Measurements from ENCODE around the gene DNAJC22.
A peak's percentile ranks its signal among the peaks of the same experiment; 100 is the strongest.

Gene DNAJC22

GRCh38 chr12:49348781-49349180, 2.1 kb downstream of the DNAJC22 start:
- no peaks in the 10 kb centered on the region for H3K9me3 ChIP-seq (ENCODE audit: insufficient read depth, low read depth, low read length)
- peaks cover 66% of the 10 kb centered on the region for H3K27me3 ChIP-seq (ENCODE audit: insufficient read depth, low read length)
- no peak overlapping the region for H3K27ac ChIP-seq (ENCODE audit: low read depth, low read length)
- H3K4me3 ChIP-seq (ENCODE audit: low read length) = no peak overlapping the region
- no peaks in the 10 kb centered on the region for H3K36me3 ChIP-seq (ENCODE audit: insufficient read depth, low read length)
- H3K9ac ChIP-seq (ENCODE audit: low read depth, low read length) = no peak overlapping the region
- 93% methylated on average over 5 of the region's 5 CpGs for WGBS
- peaks cover 4% of the 10 kb centered on the region; the same call in 1 of the 2 replicates for H3K4me1 ChIP-seq (ENCODE audit: insufficient read depth, low read length)

- Histone ChIP-seq H3K4me1 (ENCODE audit: insufficient read depth, low read length) (peaks cover 4% of the 10 kb centered on the region; the same call in 1 of the 2 replicates), H3K27ac (ENCODE audit: low read depth, low read length) (no peak overlapping the region), H3K36me3 (ENCODE audit: insufficient read depth, low read length) (no peaks in the 10 kb centered on the region), H3K4me3 (ENCODE audit: low read length) (no peak overlapping the region), H3K9ac (ENCODE audit: low read depth, low read length) (no peak overlapping the region), H3K9me3 (ENCODE audit: insufficient read depth, low read depth, low read length) (no peaks in the 10 kb centered on the region), H3K27me3 (ENCODE audit: insufficient read depth, low read length) (peaks cover 65% of the 10 kb centered on the region)
- 90% methylated on average over 11 of the region's 11 CpGs for WGBS
Measured at GRCh38 chr12:49349266-49349665, 2.6 kb downstream of the DNAJC22 start.

DNA sequence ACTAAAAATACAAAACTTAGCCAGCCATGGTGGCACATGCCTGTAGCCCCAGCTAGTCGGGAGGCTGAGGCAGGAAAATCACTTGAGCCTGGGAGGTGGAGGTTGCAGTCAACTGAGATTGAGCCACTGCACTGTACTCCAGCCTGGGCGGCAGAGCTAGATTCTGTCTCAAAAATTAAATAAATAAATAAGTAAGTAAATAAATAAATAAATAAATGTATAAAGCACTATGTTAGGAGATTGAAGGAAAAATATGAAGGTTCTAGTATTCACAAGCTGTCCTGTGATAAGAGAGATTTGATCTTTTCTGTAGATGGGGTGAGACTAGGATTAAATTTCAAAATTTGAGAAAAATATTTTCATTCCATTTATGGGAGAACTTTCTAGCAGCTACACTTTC, 5.7 kb downstream of the DNAJC22 start:
- H3K36me3 ChIP-seq (ENCODE audit: insufficient read depth, low read length) = no peaks in the 10 kb centered on the region
- H3K27me3 ChIP-seq (ENCODE audit: insufficient read depth, low read length) = peaks cover 48% of the 10 kb centered on the region
- H3K4me3 ChIP-seq (ENCODE audit: low read length) = no peak overlapping the region
- H3K27ac ChIP-seq (ENCODE audit: low read depth, low read length) = no peak overlapping the region
- no peak overlapping the region for H3K9ac ChIP-seq (ENCODE audit: low read depth, low read length)
- no peaks in the 10 kb centered on the region for H3K4me1 ChIP-seq (ENCODE audit: insufficient read depth, low read length)
- 73% methylated on average over 1 of the region's 2 CpGs for WGBS
- no peaks in the 10 kb centered on the region for H3K9me3 ChIP-seq (ENCODE audit: insufficient read depth, low read depth, low read length)

DNA sequence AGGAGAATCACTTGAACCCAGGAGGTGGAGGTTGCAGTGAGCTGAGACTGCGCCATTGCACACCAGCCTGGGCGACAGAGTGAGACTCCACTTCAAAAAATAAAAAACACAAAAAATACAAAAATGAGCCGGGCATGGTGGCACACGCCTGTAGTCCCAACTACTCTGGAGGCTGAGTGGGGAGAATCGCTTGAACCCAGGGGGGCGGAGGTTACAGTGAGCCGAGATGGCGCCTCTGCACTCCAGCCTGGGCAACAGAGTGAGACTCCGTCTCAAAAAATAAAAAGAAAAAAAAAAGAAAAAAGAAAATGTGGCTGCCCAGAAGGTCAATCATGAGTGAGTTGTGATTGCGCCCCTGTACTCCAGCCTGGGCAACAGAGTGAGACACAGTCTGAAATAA, 9.2 kb downstream of the DNAJC22 start:
- no peak overlapping the region for H3K9ac ChIP-seq (ENCODE audit: low read depth, low read length)
- no peak overlapping the region for H3K27ac ChIP-seq (ENCODE audit: low read depth, low read length)
- no peaks in the 10 kb centered on the region for H3K9me3 ChIP-seq (ENCODE audit: insufficient read depth, low read depth, low read length)
- H3K27me3 ChIP-seq (ENCODE audit: insufficient read depth, low read length) = peaks cover 23% of the 10 kb centered on the region; the same call in 1 of the 2 replicates
- no peaks in the 10 kb centered on the region for H3K36me3 ChIP-seq (ENCODE audit: insufficient read depth, low read length)
- H3K4me1 ChIP-seq (ENCODE audit: insufficient read depth, low read length) = no peaks in the 10 kb centered on the region
- 94% methylated on average over 9 of the region's 10 CpGs for whole genome bisulfite sequencing
- H3K4me3 ChIP-seq (ENCODE audit: low read length) = no peak overlapping the region

DNA sequence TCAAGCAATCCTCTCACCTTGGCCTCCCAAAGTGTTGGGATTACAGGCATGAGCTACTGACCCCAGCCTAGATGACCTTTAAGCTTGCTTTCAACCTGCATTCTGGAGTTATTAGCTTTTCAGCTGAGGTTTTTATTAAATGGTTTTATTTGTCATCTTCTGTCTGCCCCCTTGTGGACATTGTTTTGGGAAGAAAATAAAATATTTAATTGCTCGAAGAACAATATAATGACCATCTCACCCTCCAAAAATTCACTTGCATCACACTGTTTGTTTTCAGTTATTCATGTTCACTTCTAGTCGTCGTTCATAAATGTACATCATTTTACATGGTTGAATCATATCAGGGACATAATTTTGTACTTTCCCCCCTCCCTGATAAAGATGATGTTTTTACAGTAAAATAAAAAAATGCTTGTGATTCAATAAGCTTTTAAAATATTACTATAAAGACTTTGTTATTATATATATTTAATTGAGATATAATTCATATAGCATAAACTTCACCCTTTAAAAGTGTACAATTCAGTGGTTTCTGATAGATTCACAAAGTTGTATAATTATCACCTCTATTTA, 10.5 kb downstream of the DNAJC22 start:
- peaks cover 23% of the 10 kb centered on the region; the same call in 1 of the 2 replicates for H3K27me3 ChIP-seq (ENCODE audit: insufficient read depth, low read length)
- H3K9ac ChIP-seq (ENCODE audit: low read depth, low read length) = no peak overlapping the region
- no peak overlapping the region for H3K27ac ChIP-seq (ENCODE audit: low read depth, low read length)
- WGBS = 46% methylated on average over 3 of the region's 3 CpGs
- H3K4me1 ChIP-seq (ENCODE audit: insufficient read depth, low read length) = no peaks in the 10 kb centered on the region
- no peak overlapping the region for H3K4me3 ChIP-seq (ENCODE audit: low read length)
- no peaks in the 10 kb centered on the region for H3K9me3 ChIP-seq (ENCODE audit: insufficient read depth, low read depth, low read length)
- H3K36me3 ChIP-seq (ENCODE audit: insufficient read depth, low read length) = no peaks in the 10 kb centered on the region

- Histone ChIP-seq H3K4me1 (ENCODE audit: insufficient read depth, low read length) (no peaks in the 10 kb centered on the region), H3K9ac (ENCODE audit: low read depth, low read length) (no peak overlapping the region), H3K27ac (ENCODE audit: low read depth, low read length) (no peak overlapping the region), H3K27me3 (ENCODE audit: insufficient read depth, low read length) (peaks cover 17% of the 10 kb centered on the region; the same call in 1 of the 2 replicates), H3K9me3 (ENCODE audit: insufficient read depth, low read depth, low read length) (no peaks in the 10 kb centered on the region), H3K36me3 (ENCODE audit: insufficient read depth, low read length) (no peaks in the 10 kb centered on the region), H3K4me3 (ENCODE audit: low read length) (no peak overlapping the region)
- 41% methylated on average over 7 of the region's 7 CpGs for WGBS
Measured at GRCh38 chr12:49358483-49359141, 11.9 kb downstream of the DNAJC22 start.

DNA sequence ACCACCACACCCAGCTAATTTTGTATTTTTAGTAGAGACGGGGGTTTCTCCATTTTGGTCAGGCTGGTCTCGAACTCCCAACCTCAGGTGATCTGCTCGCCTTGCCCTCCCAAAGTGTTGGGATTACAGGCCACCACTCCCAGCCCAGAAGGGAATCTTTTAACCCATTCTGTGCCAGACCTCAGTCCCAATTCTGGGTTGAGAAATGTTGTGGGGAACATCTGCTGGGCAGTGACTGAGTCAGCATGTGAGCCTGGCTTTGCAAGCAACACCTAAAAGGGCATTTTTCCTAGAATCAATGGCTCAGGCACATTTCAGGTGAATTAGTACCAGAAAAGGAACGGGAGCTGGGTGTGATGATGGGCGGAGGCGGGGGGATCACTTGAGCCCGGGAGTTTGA, 13.0 kb downstream of the DNAJC22 start:
- Histone ChIP-seq H3K4me3 (ENCODE audit: low read length) (no peak overlapping the region), H3K36me3 (ENCODE audit: insufficient read depth, low read length) (no peaks in the 10 kb centered on the region), H3K4me1 (ENCODE audit: insufficient read depth, low read length) (no peaks in the 10 kb centered on the region), H3K9me3 (ENCODE audit: insufficient read depth, low read depth, low read length) (no peaks in the 10 kb centered on the region), H3K9ac (ENCODE audit: low read depth, low read length) (no peak overlapping the region), H3K27me3 (ENCODE audit: insufficient read depth, low read length) (peaks cover 14% of the 10 kb centered on the region; the same call in 1 of the 2 replicates), H3K27ac (ENCODE audit: low read depth, low read length) (no peak overlapping the region)
- 79% methylated on average over 7 of the region's 7 CpGs for WGBS

GRCh38 chr12:49362077-49362476, 15.4 kb downstream of the DNAJC22 start:
- 0 out of 2 replicates have a peak, but pooled peaks cover 9% of the 10 kb centered on the region for H3K27me3 ChIP-seq (ENCODE audit: insufficient read depth, low read length)
- no peak overlapping the region for H3K9ac ChIP-seq (ENCODE audit: low read depth, low read length)
- H3K27ac ChIP-seq (ENCODE audit: low read depth, low read length) = no peak overlapping the region
- H3K4me3 ChIP-seq (ENCODE audit: low read length) = no peak overlapping the region
- H3K4me1 ChIP-seq (ENCODE audit: insufficient read depth, low read length) = no peaks in the 10 kb centered on the region
- no peaks in the 10 kb centered on the region for H3K9me3 ChIP-seq (ENCODE audit: insufficient read depth, low read depth, low read length)
- WGBS = no CpG with 5 or more reads among the region's 1 CpG
- no peaks in the 10 kb centered on the region for H3K36me3 ChIP-seq (ENCODE audit: insufficient read depth, low read length)

GRCh38 chr12:49364989-49365388, 18.3 kb downstream of the DNAJC22 start:
- H3K36me3 ChIP-seq (ENCODE audit: insufficient read depth, low read length) = no peaks in the 10 kb centered on the region
- peaks cover 14% of the 10 kb centered on the region for H3K4me1 ChIP-seq (ENCODE audit: insufficient read depth, low read length)
- H3K9me3 ChIP-seq (ENCODE audit: insufficient read depth, low read depth, low read length) = no peaks in the 10 kb centered on the region
- no peak overlapping the region for H3K4me3 ChIP-seq (ENCODE audit: low read length)
- H3K27me3 ChIP-seq (ENCODE audit: insufficient read depth, low read length) = 0 out of 2 replicates have a peak, but pooled peaks cover 9% of the 10 kb centered on the region
- 100% methylated on average over 1 of the region's 1 CpG for WGBS
- no peak overlapping the region for H3K9ac ChIP-seq (ENCODE audit: low read depth, low read length)
- no peak overlapping the region for H3K27ac ChIP-seq (ENCODE audit: low read depth, low read length)

GRCh38 chr12:49365542-49365941, 18.9 kb downstream of the DNAJC22 start:
- 0 out of 2 replicates have a peak overlapping the region, but pooled peaks have one; percentile 95 for H3K4me3 ChIP-seq (ENCODE audit: low read length)
- no peak overlapping the region for H3K9ac ChIP-seq (ENCODE audit: low read depth, low read length)
- H3K36me3 ChIP-seq (ENCODE audit: insufficient read depth, low read length) = no peaks in the 10 kb centered on the region
- no peak overlapping the region for H3K27ac ChIP-seq (ENCODE audit: low read depth, low read length)
- 0 out of 2 replicates have a peak, but pooled peaks cover 9% of the 10 kb centered on the region for H3K27me3 ChIP-seq (ENCODE audit: insufficient read depth, low read length)
- H3K4me1 ChIP-seq (ENCODE audit: insufficient read depth, low read length) = peaks cover 16% of the 10 kb centered on the region
- no peaks in the 10 kb centered on the region for H3K9me3 ChIP-seq (ENCODE audit: insufficient read depth, low read depth, low read length)
- 91% methylated on average over 5 of the region's 5 CpGs for WGBS

GRCh38 chr12:49366096-49366651, 19.5 kb downstream of the DNAJC22 start:
- WGBS = 17% methylated on average over 38 of the region's 38 CpGs
- Histone ChIP-seq H3K36me3 (ENCODE audit: insufficient read depth, low read length) (no peaks in the 10 kb centered on the region), H3K27me3 (ENCODE audit: insufficient read depth, low read length) (0 out of 2 replicates have a peak, but pooled peaks cover 9% of the 10 kb centered on the region), H3K9ac (ENCODE audit: low read depth, low read length) (peak overlapping the region; percentile 94), H3K4me3 (ENCODE audit: low read length) (peak overlapping the region; percentile 95), H3K4me1 (ENCODE audit: insufficient read depth, low read length) (peaks cover 16% of the 10 kb centered on the region), H3K9me3 (ENCODE audit: insufficient read depth, low read depth, low read length) (no peaks in the 10 kb centered on the region), H3K27ac (ENCODE audit: low read depth, low read length) (peak overlapping the region; percentile 98)

Measured in HUES64 (cell line).